ENCODE measurements around the gene SDK1. TPM values are rescaled to one million over a fixed set of nuclear protein-coding genes. Genes with fewer than 3 reads are reported as not detected.

SDK1 gene
- total RNA-seq, 2 experiments from 2014 or later = 0.19 to 0.36 TPM

DNA sequence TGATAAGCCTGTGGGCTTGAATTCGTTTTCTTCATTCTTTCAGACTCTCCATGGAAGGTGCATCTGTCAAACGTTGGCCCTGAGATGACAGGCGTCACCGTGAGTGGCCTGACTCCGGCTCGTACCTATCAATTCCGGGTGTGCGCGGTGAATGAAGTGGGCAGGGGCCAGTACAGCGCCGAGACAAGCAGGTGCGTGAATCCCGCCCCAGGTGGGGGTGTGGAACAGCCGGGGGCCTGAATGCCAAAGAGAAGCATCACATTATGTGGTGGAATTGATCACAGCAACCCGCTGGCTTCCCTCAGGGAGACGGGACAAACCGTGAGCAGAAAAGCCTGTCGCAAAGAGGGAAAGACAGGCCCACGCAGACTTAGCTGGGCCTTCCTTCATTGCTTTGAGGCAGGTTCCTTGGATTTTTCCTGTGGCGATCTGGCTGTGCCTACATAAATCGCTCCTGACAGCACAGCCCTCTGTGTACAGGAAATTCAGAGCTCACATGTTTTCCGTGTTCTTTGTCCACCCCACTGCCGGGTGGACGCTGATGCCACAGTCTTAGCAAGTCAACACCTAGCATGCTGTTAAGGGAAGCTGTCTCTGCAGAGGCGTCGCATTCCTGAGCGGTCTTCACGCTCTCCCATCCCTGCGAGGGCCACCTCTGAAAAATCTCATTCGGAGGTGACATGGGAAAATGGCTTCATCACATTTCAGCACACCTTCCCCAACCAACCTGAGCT, 710.0 kb downstream of the SDK1 start:
- Histone ChIP-seq H3K36me3 (ENCODE audit: insufficient read depth, low read length) (no peaks in the 10 kb centered on the region), H3K79me2 (ENCODE audit: insufficient read depth, low read depth, low read length) (no peaks in the 10 kb centered on the region), H3K4me3 (ENCODE audit: low read depth, low read length, poor library complexity, severe bottlenecking) (no peak overlapping the region), H2AFZ (ENCODE audit: low read length) (no peak overlapping the region), H3K9me3 (ENCODE audit: low read length) (no peaks in the 10 kb centered on the region), H4K20me1 (ENCODE audit: insufficient read depth, low read length) (no peaks in the 10 kb centered on the region), H3K27ac (ENCODE audit: low read depth, low read length, poor library complexity, severe bottlenecking) (no peak overlapping the region), H3K4me2 (ENCODE audit: low read length) (no peak overlapping the region), H3K9me2 (ENCODE audit: insufficient read depth, low read length) (no peaks in the 10 kb centered on the region), H3K4me1 (ENCODE audit: insufficient read depth, low read length, poor library complexity, severe bottlenecking) (no peaks in the 10 kb centered on the region)
- ChIA-PET CTCF (ENCODE audit: unreplicated experiment) (no interaction called here), POLR2A (interaction anchor here (0.7 kb wide), 1 partner anchor 41 kb away, joined by 3 read pairs; no protein-coding TSS in a partner anchor)
- TF ChIP-seq, protein P1, sequence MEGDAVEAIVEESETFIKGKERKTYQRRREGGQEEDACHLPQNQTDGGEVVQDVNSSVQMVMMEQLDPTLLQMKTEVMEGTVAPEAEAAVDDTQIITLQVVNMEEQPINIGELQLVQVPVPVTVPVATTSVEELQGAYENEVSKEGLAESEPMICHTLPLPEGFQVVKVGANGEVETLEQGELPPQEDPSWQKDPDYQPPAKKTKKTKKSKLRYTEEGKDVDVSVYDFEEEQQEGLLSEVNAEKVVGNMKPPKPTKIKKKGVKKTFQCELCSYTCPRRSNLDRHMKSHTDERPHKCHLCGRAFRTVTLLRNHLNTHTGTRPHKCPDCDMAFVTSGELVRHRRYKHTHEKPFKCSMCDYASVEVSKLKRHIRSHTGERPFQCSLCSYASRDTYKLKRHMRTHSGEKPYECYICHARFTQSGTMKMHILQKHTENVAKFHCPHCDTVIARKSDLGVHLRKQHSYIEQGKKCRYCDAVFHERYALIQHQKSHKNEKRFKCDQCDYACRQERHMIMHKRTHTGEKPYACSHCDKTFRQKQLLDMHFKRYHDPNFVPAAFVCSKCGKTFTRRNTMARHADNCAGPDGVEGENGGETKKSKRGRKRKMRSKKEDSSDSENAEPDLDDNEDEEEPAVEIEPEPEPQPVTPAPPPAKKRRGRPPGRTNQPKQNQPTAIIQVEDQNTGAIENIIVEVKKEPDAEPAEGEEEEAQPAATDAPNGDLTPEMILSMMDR (conservative IDR thresholded peaks at IDR 0.05; ENCODE audit: low read length) = no peak
- no peak for TF ChIP-seq EZH2phosphoT487 (IDR thresholded peaks at IDR 0.05; ENCODE audit: borderline replicate concordance, low read depth, low read length)
- DNase-seq (ENCODE audit: low spot score) = no peak
- intact Hi-C loops (cut with micrococcal nuclease; ENCODE audit: unreplicated experiment) = no loop called here
- BruUV-seq (replicated peaks) = no TSS peak

DNA sequence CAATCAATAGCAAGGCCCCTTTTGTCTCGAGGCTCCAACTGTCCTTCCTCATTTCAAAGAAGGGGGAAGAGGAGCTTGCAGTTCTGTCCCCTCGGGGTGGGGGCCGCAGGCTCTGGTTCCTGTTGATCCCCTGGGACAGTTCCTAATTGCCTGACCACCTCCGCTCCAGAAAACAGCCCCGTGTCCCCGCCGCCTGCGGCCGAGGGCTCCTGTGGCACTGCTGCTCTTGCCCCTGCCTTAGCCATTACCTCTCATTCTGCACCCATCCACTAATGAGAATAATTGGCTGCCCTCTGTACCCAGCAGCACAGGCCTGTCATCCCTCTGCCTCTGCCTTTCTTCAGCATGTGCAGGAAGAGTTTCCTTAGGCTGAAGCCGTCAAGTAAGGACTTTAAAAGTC, 712.7 kb downstream of the SDK1 start:
- H3K9me2 ChIP-seq (ENCODE audit: insufficient read depth, low read length) = no peaks in the 10 kb centered on the region
- H3K4me3 ChIP-seq (ENCODE audit: low read depth, low read length, poor library complexity, severe bottlenecking) = no peak overlapping the region
- H4K20me1 ChIP-seq (ENCODE audit: insufficient read depth, low read length) = no peaks in the 10 kb centered on the region
- no peaks in the 10 kb centered on the region for H3K79me2 ChIP-seq (ENCODE audit: insufficient read depth, low read depth, low read length)
- no peak overlapping the region for H3K27ac ChIP-seq (ENCODE audit: low read depth, low read length, poor library complexity, severe bottlenecking)
- intact Hi-C loops (cut with micrococcal nuclease; ENCODE audit: unreplicated experiment) = no loop called here
- peaks cover 4% of the 10 kb centered on the region; the same call in 1 of the 2 replicates for H3K9me3 ChIP-seq (ENCODE audit: low read length)
- no peak for DNase-seq (ENCODE audit: low spot score)
- POLR2A ChIA-PET = no interaction called here
- no peak overlapping the region for H2AFZ ChIP-seq (ENCODE audit: low read length)
- H3K4me1 ChIP-seq (ENCODE audit: insufficient read depth, low read length, poor library complexity, severe bottlenecking) = no peaks in the 10 kb centered on the region
- no peak overlapping the region for H3K4me2 ChIP-seq (ENCODE audit: low read length)
- no TSS peak for BruUV-seq (replicated peaks)
- TF ChIP-seq EZH2phosphoT487 (IDR thresholded peaks at IDR 0.05; ENCODE audit: borderline replicate concordance, low read depth, low read length) = no peak
- TF ChIP-seq, protein P1 (conservative IDR thresholded peaks at IDR 0.05; ENCODE audit: low read length) = no peak
- CTCF ChIA-PET (ENCODE audit: unreplicated experiment) = no interaction called here
- H3K36me3 ChIP-seq (ENCODE audit: insufficient read depth, low read length) = no peaks in the 10 kb centered on the region

GRCh38 chr7:4014346-4015050, 713.4 kb downstream of the SDK1 start:
- intact Hi-C loops (cut with micrococcal nuclease; ENCODE audit: unreplicated experiment) = no loop called here
- Histone ChIP-seq H2AFZ (ENCODE audit: low read length) (no peak overlapping the region), H3K79me2 (ENCODE audit: insufficient read depth, low read depth, low read length) (no peaks in the 10 kb centered on the region), H3K9me2 (ENCODE audit: insufficient read depth, low read length) (no peaks in the 10 kb centered on the region), H3K4me2 (ENCODE audit: low read length) (no peak overlapping the region), H3K4me1 (ENCODE audit: insufficient read depth, low read length, poor library complexity, severe bottlenecking) (no peaks in the 10 kb centered on the region), H3K36me3 (ENCODE audit: insufficient read depth, low read length) (no peaks in the 10 kb centered on the region), H3K4me3 (ENCODE audit: low read depth, low read length, poor library complexity, severe bottlenecking) (no peak overlapping the region), H3K9me3 (ENCODE audit: low read length) (peaks cover 10% of the 10 kb centered on the region; the same call in 1 of the 2 replicates), H4K20me1 (ENCODE audit: insufficient read depth, low read length) (no peaks in the 10 kb centered on the region), H3K27ac (ENCODE audit: low read depth, low read length, poor library complexity, severe bottlenecking) (no peak overlapping the region)
- BruUV-seq (replicated peaks) = no TSS peak
- no peak for DNase-seq (ENCODE audit: low spot score)
- ChIA-PET CTCF (ENCODE audit: unreplicated experiment) (no interaction called here), POLR2A (no interaction called here)
- TF ChIP-seq, protein P1 (conservative IDR thresholded peaks at IDR 0.05; ENCODE audit: low read length) = no peak
- no peak for TF ChIP-seq EZH2phosphoT487 (IDR thresholded peaks at IDR 0.05; ENCODE audit: borderline replicate concordance, low read depth, low read length)

Measured in OCI-LY7 (cell line).